Anterior cingulate cortex (tissue), 58 donors: ENCODE results near the gene ABCA7.

Experiments used
- DNase-seq, 58 donors: peaks; one replicate each; lab custom pipeline; 2025; lab: John Stamatoyannopoulos, UW

ABCA7 gene

GRCh38 chr19:1032264-1032867, 7.5 kb upstream of the ABCA7 start:
- no peak for DNase-seq

- DNase-seq, result no peak
Observed at GRCh38 chr19:1035998-1036621, 3.8 kb upstream of the ABCA7 start.

- no peak for DNase-seq
Observed at GRCh38 chr19:1037621-1038064, 2.3 kb upstream of the ABCA7 start.

GRCh38 chr19:1038978-1039645, 795 bp upstream of the ABCA7 start:
- no peak for DNase-seq

GRCh38 chr19:1040476-1041271, 767 bp downstream of the ABCA7 start:
- DNase-seq, result peak; percentile 16 to 94 (median 81)

GRCh38 chr19:1041272-1041834, 1.4 kb downstream of the ABCA7 start:
- DNase-seq, result no peak

GRCh38 chr19:1041835-1042685, 2.2 kb downstream of the ABCA7 start:
- no peak for DNase-seq

- DNase-seq, result no peak
Observed at GRCh38 chr19:1042689-1043511, 3.0 kb downstream of the ABCA7 start.

GRCh38 chr19:1045247-1045603, 5.3 kb downstream of the ABCA7 start:
- no peak for DNase-seq

- DNase-seq, result no peak
Observed at GRCh38 chr19:1046117-1046626, 6.3 kb downstream of the ABCA7 start.

- no peak for DNase-seq
Observed at GRCh38 chr19:1046836-1047695, 7.2 kb downstream of the ABCA7 start.

- no peak for DNase-seq
Observed at GRCh38 chr19:1047696-1048147, 7.8 kb downstream of the ABCA7 start.

- DNase-seq, result no peak
Observed at GRCh38 chr19:1049106-1049505, 9.2 kb downstream of the ABCA7 start.

GRCh38 chr19:1049800-1050199, 9.9 kb downstream of the ABCA7 start:
- DNase-seq, result no peak

- DNase-seq, result no peak
Observed at GRCh38 chr19:1050989-1051788, 11.3 kb downstream of the ABCA7 start.

GRCh38 chr19:1051791-1052190, 11.9 kb downstream of the ABCA7 start:
- no peak for DNase-seq
